ENCODE data around the gene COX7A2. TPM values are rescaled to one million over a fixed set of nuclear protein-coding genes. Genes with fewer than 3 reads are reported as not detected.

The COX7A2 gene
- total RNA-seq, 1 experiment from 2014 or later = 516 TPM

GRCh38 chr6:75291331-75291730 is 47.7 kb upstream of the COX7A2 start:
- no peak for TF ChIP-seq CTCF (conservative IDR thresholded peaks at IDR 0.05)
- Histone ChIP-seq H3K23ac (ENCODE audit: insufficient read length, low read depth, low read length) (no peak overlapping the region), H3T11ph (ENCODE audit: low read length) (no peak overlapping the region), H3K4ac (ENCODE audit: low read depth, low read length) (no peak overlapping the region), H3K79me1 (ENCODE audit: insufficient read depth, low read depth, low read length, poor library complexity, severe bottlenecking) (no peaks in the 10 kb centered on the region), H3K9ac (ENCODE audit: extremely low read depth, insufficient read length, low read length) (no peak overlapping the region), H3K79me2 (ENCODE audit: insufficient read depth, low read length) (no peaks in the 10 kb centered on the region), H2BK20ac (ENCODE audit: low read depth, low read length, poor library complexity, severe bottlenecking) (no peak overlapping the region), H2BK15ac (ENCODE audit: low read depth, low read length) (no peak overlapping the region), H4K5ac (ENCODE audit: insufficient read length, low read depth, low read length) (no peak overlapping the region), H3K56ac (ENCODE audit: insufficient read length, low read depth, low read length) (no peak overlapping the region), H2AK5ac (ENCODE audit: insufficient read length, low read length) (no peak overlapping the region), H2BK120ac (ENCODE audit: low read depth, low read length, poor library complexity, severe bottlenecking) (no peak overlapping the region), H4K8ac (replicated peaks; ENCODE audit: insufficient read length, low read depth, low read length) (no peak overlapping the region), H2BK5ac (ENCODE audit: insufficient read length, low read length) (no peak overlapping the region), H3K4me1 (ENCODE audit: insufficient read depth, low read length) (peaks cover 2% of the 10 kb centered on the region; the same call in 1 of the 2 replicates), H4K20me1 (ENCODE audit: control insufficient read depth, insufficient read depth, insufficient read length) (no peaks in the 10 kb centered on the region), H3K9me3 (ENCODE audit: control insufficient read depth, low read depth, low read length) (no peaks in the 10 kb centered on the region), H3K27ac (ENCODE audit: insufficient read length, low read depth, low read length) (no peak overlapping the region), H2AFZ (ENCODE audit: low read length) (no peak overlapping the region), H3K4me2 (ENCODE audit: insufficient read depth, insufficient read length, low read length) (no peak overlapping the region), H3K14ac (ENCODE audit: insufficient read depth, low read length) (no peak overlapping the region), H3K18ac (ENCODE audit: insufficient read length, low read depth, low read length) (no peak overlapping the region), H3K23me2 (ENCODE audit: insufficient read length, low read depth, low read length, poor library complexity, severe bottlenecking) (no peaks in the 10 kb centered on the region), H4K91ac (ENCODE audit: insufficient read length, low read depth, low read length) (no peak overlapping the region), H3K27me3 (ENCODE audit: insufficient read depth, low read length) (no peaks in the 10 kb centered on the region), H2BK12ac (ENCODE audit: insufficient read length, low read depth, low read length) (no peak overlapping the region)
- Mint-ChIP-seq H3K27ac (peak overlapping the region in 1 of 3 experiments; percentile 94; a peak in 2 of 7 replicates), H3K36me3 (ENCODE audit: insufficient read depth in 1 of 3, low read depth in 3 of 3) (peaks cover 0 to 4% (median 2%) of the 10 kb centered on the region in 3 experiments; a peak in 2 of 7 replicates), H3K9me3 (no peaks in the 10 kb centered on the region), H3K4me3 (no peak overlapping the region), H3K27me3 (ENCODE audit: low read depth) (no peaks in the 10 kb centered on the region), H3K4me1 (peaks cover 27 to 34% of the 10 kb centered on the region in 2 experiments)
- DNase-seq = no peak
- no CpG with 5 or more reads among the region's 2 CpGs for WGBS (ENCODE audit: extremely low coverage, insufficient read length, low lambda C conversion rate)
